K562 (cell line): ENCODE data around the gene DTX3. TPM values are rescaled to one million over a fixed set of nuclear protein-coding genes. Genes with fewer than 3 reads are reported as not detected.

Experiments
- ATAC-seq: fragments of 200-7000 bp; cut with Tn5 transposase; 3 replicates; pipeline ENCODE4 v1.9.1; 2020; ENCODE audit warnings: moderate library complexity
- BruUV-seq: library from RNA; stranded (reverse); fragments of 400-500 nt; replicated peaks from 2 replicates; lab custom pipeline; 2021; lab: Mats Ljungman, UMichigan
- CTCF ChIA-PET: fragments of 300-600 bp; formaldehyde crosslinking; extraction: SDS; loops from one replicate; lab custom pipeline; 2021; ENCODE audit warnings: low intra/inter-chr PET ratio; lab: Yijun Ruan, JAX
- POLR2A ChIA-PET: fragments of 300-600, 350-650 bp; sonication (Branson Sonifier 250); formaldehyde crosslinking; extraction: SDS; loops from one replicate; lab custom pipeline; 2021; ENCODE audit warnings: antibody characterized with exemption, inconsistent platforms; lab: Yijun Ruan, JAX
- DNase-seq, 4 experiments: peaks; one replicate each; pipeline versions ENCODE4 v3.0.0 to v3.0.0-alpha.2; 2011 to 2018; ENCODE audit warnings: low spot score in 3 of 4, mixed read lengths in 3 of 4; ENCODE audit errors: extremely low read depth in 1 of 4
- FAIRE-seq: peaks from 2 replicates; lab custom pipeline; 2011; peaks lifted over from hg19 to GRCh38; lab: Jason Lieb, UNC
- H2AFZ ChIP-seq: 2 replicates; pipeline ENCODE4 v1.6.0; 2011; ENCODE audit warnings: low read depth, low read length, control low read depth, inconsistent platforms
- H3K27ac ChIP-seq: fragments of 200-600 bp; 3 replicates; pipeline ENCODE4 v1.8.0; 2011; ENCODE audit warnings: low read depth, mild to moderate bottlenecking, control low read depth, inconsistent platforms, low read length, moderate library complexity, mixed read lengths; ENCODE audit errors: extremely low read depth
- H3K27me3 ChIP-seq, 2 experiments: fragments of 300-600 bp in 1 of 2; 2 replicates in 1 of 2; 3 replicates in 1 of 2; pipeline versions ENCODE4 v1.6.0 to v1.8.0; 2011; ENCODE audit warnings: inconsistent platforms in 2 of 2, low read length in 2 of 2, mild to moderate bottlenecking in 1 of 2, mixed read lengths in 1 of 2, moderate library complexity in 1 of 2; ENCODE audit not compliant: control insufficient read depth in 2 of 2, insufficient read depth in 2 of 2
- H3K36me3 ChIP-seq: fragments of 300-600 bp; 3 replicates; pipeline ENCODE4 v1.8.0; 2011; ENCODE audit warnings: mild to moderate bottlenecking, low read length, inconsistent platforms; ENCODE audit not compliant: control insufficient read depth, insufficient read depth
- H3K4me1 ChIP-seq, 2 experiments: fragments of 200-600 bp in 1 of 2; replicated peaks in 1 of 2; 2 replicates in 1 of 2; 3 replicates in 1 of 2; pipeline versions ENCODE4 v1.5.1 to v1.8.0; 2011; ENCODE audit warnings: inconsistent platforms in 2 of 2, low read length in 2 of 2, mild to moderate bottlenecking in 1 of 2, mixed read lengths in 1 of 2, moderate library complexity in 1 of 2; ENCODE audit not compliant: control insufficient read depth in 2 of 2, insufficient read depth in 2 of 2
- H3K4me2 ChIP-seq: 2 replicates; pipeline ENCODE4 v1.6.1; 2011; ENCODE audit warnings: low read length, control low read depth, inconsistent platforms, mixed read lengths; ENCODE audit not compliant: insufficient read depth
- H3K4me3 ChIP-seq: fragments of 200-600 bp; sonication (generic), shearing (Covaris generic); 2 replicates; pipeline ENCODE4 v1.5.1; 2016; ENCODE audit warnings: control low read depth, inconsistent platforms
- H3K79me2 ChIP-seq: fragments of 200-600 bp; 3 replicates; pipeline ENCODE4 v1.8.0; 2011; ENCODE audit warnings: low read length, inconsistent platforms; ENCODE audit not compliant: control insufficient read depth, insufficient read depth
- H3K9ac ChIP-seq, 2 experiments: 2 replicates each; pipeline versions ENCODE4 v1.6.0 to v1.6.1; 2011; ENCODE audit warnings: low read depth in 2 of 2, low read length in 2 of 2, control low read depth in 1 of 2, inconsistent platforms in 1 of 2, mild to moderate bottlenecking in 1 of 2, mixed read lengths in 1 of 2; ENCODE audit not compliant: insufficient read depth in 1 of 2
- H3K9me1 ChIP-seq: one replicate; pipeline ENCODE4 v1.6.0; 2011; ENCODE audit warnings: inconsistent platforms, mild to moderate bottlenecking, low read length, moderate library complexity; ENCODE audit not compliant: control insufficient read depth, insufficient read depth
- H3K9me3 ChIP-seq: replicated peaks from 2 replicates; pipeline ENCODE4 v1.5.1; 2011; ENCODE audit warnings: low read depth, low read length, inconsistent platforms; ENCODE audit not compliant: control insufficient read depth, insufficient read depth
- H4K20me1 ChIP-seq: replicated peaks from 2 replicates; pipeline ENCODE4 v1.6.1; 2011; ENCODE audit warnings: low read length, inconsistent platforms, mixed read lengths; ENCODE audit not compliant: control insufficient read depth, insufficient read depth
- ARHGAP35 ChIP-seq: fragments of 450-650 bp; IDR thresholded peaks from 2 replicates; pipeline ENCODE4 v1.6.1; 2018; ENCODE audit not compliant: partially characterized antibody
- CHD4 ChIP-seq: fragments of 200-600 bp; sonication (generic); IDR thresholded peaks from 3 replicates; pipeline ENCODE4 v1.6.1; 2012; ENCODE audit warnings: low read depth, mild to moderate bottlenecking, mixed read lengths, low read length, inconsistent platforms; ENCODE audit not compliant: insufficient read depth, insufficient replicate concordance, poor library complexity, severe bottlenecking
- CTBP1 ChIP-seq: fragments of 450-650 bp; IDR thresholded peaks from 2 replicates; pipeline ENCODE4 v1.6.1; 2016; ENCODE audit warnings: borderline replicate concordance
- EHMT2 ChIP-seq: fragments of 450-650 bp; IDR thresholded peaks from 2 replicates; pipeline ENCODE4 v1.6.1; 2018; ENCODE audit warnings: antibody characterized with exemption
- EZH2 ChIP-seq: IDR thresholded peaks from 2 replicates; pipeline ENCODE4 v1.6.1; 2012; ENCODE audit warnings: low read depth, mild to moderate bottlenecking, inconsistent platforms, low read length, borderline replicate concordance
- FOXK2 ChIP-seq, 2 experiments: fragments of 450-650 bp; IDR thresholded peaks in 1 of 2; conservative IDR thresholded peaks in 1 of 2; 2 replicates each; pipeline ENCODE4 v1.6.1; 2016; ENCODE audit warnings: low read depth in 2 of 2, mild to moderate bottlenecking in 1 of 2
- GATA2 ChIP-seq: sonication (generic); formaldehyde crosslinking; IDR thresholded peaks from 2 replicates; pipeline ENCODE4 v1.4.0; 2020; ENCODE audit warnings: mild to moderate bottlenecking, missing genetic modification reagents
- JUND ChIP-seq, 2 experiments: IDR thresholded peaks; 2 replicates in 1 of 2; 3 replicates in 1 of 2; pipeline ENCODE4 v1.6.1; 2011; ENCODE audit warnings: borderline replicate concordance in 2 of 2, low read depth in 2 of 2, low read length in 2 of 2, improper control_type of control experiment in 1 of 2, missing biosample characterization in 1 of 2, missing genetic modification characterization in 1 of 2, missing genetic modification reagents in 1 of 2
- LEF1 ChIP-seq: fragments of 450-650 bp; IDR thresholded peaks from 2 replicates; pipeline ENCODE4 v1.6.1; 2016; ENCODE audit warnings: mild to moderate bottlenecking
- MEF2D ChIP-seq: conservative IDR thresholded peaks from 2 replicates; pipeline ENCODE4 v1.6.1; 2016; ENCODE audit warnings: low read depth, missing genetic modification characterization, missing compliant biosample characterization
- MYNN ChIP-seq, 2 experiments: sonication (generic); formaldehyde crosslinking in 1 of 2; IDR thresholded peaks; 2 replicates each; pipeline versions ENCODE4 v1.5.0 to v1.6.1; 2016 to 2020; ENCODE audit warnings: antibody characterized with exemption in 1 of 2, missing genetic modification reagents in 1 of 2
- NFRKB ChIP-seq: fragments of 450-650 bp; IDR thresholded peaks from 2 replicates; pipeline ENCODE4 v1.6.1; 2016; ENCODE audit warnings: low read depth
- PREB ChIP-seq: sonication (generic); formaldehyde crosslinking; IDR thresholded peaks from 2 replicates; pipeline ENCODE4 v1.8.1; 2023; ENCODE audit warnings: mild to moderate bottlenecking, missing genetic modification reagents
- SMARCC2 ChIP-seq: fragments of 450-650 bp; IDR thresholded peaks from 2 replicates; pipeline ENCODE4 v1.6.1; 2017; ENCODE audit warnings: antibody characterized with exemption, moderate library complexity, mild to moderate bottlenecking, low read depth
- ZNF766 ChIP-seq: fragments of 200-800 bp; sonication (Bioruptor generic); conservative IDR thresholded peaks from 2 replicates; pipeline ENCODE4 v1.6.1; 2016; ENCODE audit warnings: missing genetic modification characterization, missing compliant biosample characterization
- ZSCAN32 ChIP-seq: fragments of 450-650 bp; formaldehyde crosslinking; IDR thresholded peaks from 2 replicates; pipeline ENCODE4 v1.4.0; 2020; ENCODE audit warnings: mild to moderate bottlenecking, moderate library complexity
- WGBS: fragments of 100-300 bp; shearing (Covaris generic); methylation state at CpG from one replicate; pipeline ENCODE4 v1.1.6; 2016; ENCODE audit warnings: low coverage, mixed read lengths; ENCODE audit not compliant: insufficient coverage; ENCODE audit errors: missing lambda C conversion rate; 5-methylcytosine and 5-hydroxymethylcytosine counted together
- in situ Hi-C: fragments of 300-500 bp; cut with MboI; formaldehyde crosslinking; loops from 4 replicates; pipeline ENCODE4 v1.15.0; 2018; ENCODE audit warnings: inconsistent platforms, mixed read lengths
- intact Hi-C: fragments of 100-400 bp; cut with micrococcal nuclease; formaldehyde crosslinking; loops from 2 replicates; pipeline ENCODE4 v1.14.2; 2022
- polyA plus RNA-seq, 8 experiments: library from polyadenylated mRNA; depleted of rRNA in 4 of 8; stranded (reverse) in 5 of 8; unstranded in 3 of 8; fragments of >200 nt; fragmentation: Nextera tagmentation in 2 of 8; fragmentation: Illumina TruSeq in 1 of 8; extraction: Ambion mirVana in 2 of 8; extraction: Trizol in 1 of 8; gene quantifications; 2 replicates each; pipeline versions ENCODE4 v1.2.1 to v1.2.3, GENCODE V29; 2011 to 2014; ENCODE audit warnings: inconsistent platforms in 1 of 8, missing spikeins in 1 of 8
- total RNA-seq, 7 experiments: library from RNA; depleted of rRNA in 6 of 7; stranded (reverse); fragments of >200 nt in 6 of 7; fragmentation: Illumina TruSeq in 2 of 7; extraction: Trizol in 2 of 7; gene quantifications; 2 replicates each; pipeline versions ENCODE4 v1.2.1 to v1.2.3, GENCODE V29; 2011 to 2021; ENCODE audit warnings: low replicate concordance in 1 of 7

The DTX3 gene
- total and polyA plus RNA-seq, 9 of the 15 experiments (the other 6 are each of a cell fraction or from before 2014, with no cell fraction given), result 0.03 to 0.09 (median 0.06) TPM; not detected in 6

GRCh38 chr12:57625261-57626032 lies 20.8 kb downstream of the DTX3 start:
- H3K4me1 ChIP-seq, result peaks cover 20 to 33% of the 10 kb centered on the region in 2 experiments
- H3K9ac ChIP-seq, result no peak overlapping the region; a peak in 1 of 4 replicates
- H3K9me1 ChIP-seq, result no peaks in the 10 kb centered on the region
- CTCF ChIA-PET, result no interaction called here
- POLR2A ChIA-PET, result interaction anchor here (1.0 to 1.2 kb wide), 2 partner anchors 35 to 141 kb away, joined by 3 to 4 read pairs; no protein-coding TSS in a partner anchor
- no TSS peak for BruUV-seq
- no peak overlapping the region for H3K4me2 ChIP-seq
- WGBS, result 70% methylated on average over 8 of the region's 12 CpGs
- H4K20me1 ChIP-seq, result no peaks in the 10 kb centered on the region
- no peak for ATAC-seq
- H3K36me3 ChIP-seq, result peaks cover 38% of the 10 kb centered on the region; the same call in 2 of the 3 replicates
- no peak overlapping the region for H2AFZ ChIP-seq
- H3K27ac ChIP-seq, result no peak overlapping the region
- intact Hi-C loops, result no loop called here
- no peak overlapping the region for H3K4me3 ChIP-seq
- in situ Hi-C loops, result loop anchor here (5.0 kb wide), 2 partner anchors 67 to 107 kb away; partner anchors contain the start of gene OS9
- DNase-seq, result no peak
- no peaks in the 10 kb centered on the region for H3K9me3 ChIP-seq
- no peaks in the 10 kb centered on the region for H3K27me3 ChIP-seq
- no peak for FAIRE-seq
- H3K79me2 ChIP-seq, result no peaks in the 10 kb centered on the region
- TF ChIP-seq ZSCAN32 (CRISPR knock-in tag), result no peak
- no peak for TF ChIP-seq JUND (IDR thresholded peaks at IDR 0.05; ENCODE audit: borderline replicate concordance, low read depth, low read length)
- TF ChIP-seq JUND (tag; IDR thresholded peaks at IDR 0.05; ENCODE audit: borderline replicate concordance, low read depth, low read length), result no peak
- no peak for TF ChIP-seq LEF1
- no peak for TF ChIP-seq GATA2 (CRISPR knock-in tag)
- TF ChIP-seq ZNF766, result no peak
- no peak for TF ChIP-seq SMARCC2
- no peak for TF ChIP-seq MEF2D (tag)
- TF ChIP-seq FOXK2 (conservative IDR thresholded peaks at IDR 0.05 in 1 of 2, IDR thresholded peaks at IDR 0.05 in 1 of 2; ENCODE audit: low read depth in 2 of 2), result no peak
- no peak for TF ChIP-seq EZH2
- no peak for TF ChIP-seq ARHGAP35
- TF ChIP-seq EHMT2, result no peak
- no peak for TF ChIP-seq MYNN (IDR thresholded peaks at IDR 0.05)
- no peak for TF ChIP-seq MYNN (CRISPR knock-in tag; IDR thresholded peaks at IDR 0.05)
- no peak for TF ChIP-seq CTBP1
- no peak for TF ChIP-seq PREB (CRISPR knock-in tag)
- TF ChIP-seq CHD4, result no peak
- no peak for TF ChIP-seq NFRKB
